Type B pancreatic cell (in vitro differentiated cells): ENCODE measurements around the gene TBC1D16. TPM values are rescaled to one million over a fixed set of nuclear protein-coding genes. Genes with fewer than 3 reads are reported as not detected.

Experiments used
- DNase-seq: peaks from one replicate; pipeline ENCODE4 v3.0.0; 2021; ENCODE audit warnings: mixed read lengths; ENCODE audit not compliant: unreplicated experiment; ENCODE audit errors: extremely low spot score
- H3K27ac Mint-ChIP-seq: 2 replicates; pipeline ENCODE4 v1.8.0; 2021; ENCODE audit warnings: mild to moderate bottlenecking, mixed read lengths
- H3K27me3 Mint-ChIP-seq: 2 replicates; pipeline ENCODE4 v1.8.0; 2021; ENCODE audit warnings: mixed read lengths
- H3K36me3 Mint-ChIP-seq: 2 replicates; pipeline ENCODE4 v1.8.0; 2021; ENCODE audit warnings: mixed read lengths
- H3K4me1 Mint-ChIP-seq: one replicate; pipeline ENCODE4 v1.8.0; 2021; ENCODE audit warnings: mixed read lengths; ENCODE audit not compliant: unreplicated experiment
- H3K4me3 Mint-ChIP-seq: 2 replicates; pipeline ENCODE4 v1.8.0; 2021; ENCODE audit warnings: mild to moderate bottlenecking, mixed read lengths
- H3K9me3 Mint-ChIP-seq: 2 replicates; pipeline ENCODE4 v1.8.0; 2021; ENCODE audit warnings: mixed read lengths
- CTCF ChIP-seq: fragments of 200-600 bp; sonication (generic); conservative IDR thresholded peaks from 2 replicates; pipeline ENCODE4 v1.5.0; 2021; ENCODE audit warnings: antibody characterized with exemption, mild to moderate bottlenecking
- long read RNA-seq: library from polyadenylated mRNA; unstranded; transcript quantifications from one replicate; pipeline ENCODE4 v2.0.0, GENCODE V29; 2020
- total RNA-seq: library from RNA; stranded (reverse); gene quantifications from 2 replicates; pipeline ENCODE4 v1.2.1, GENCODE V29; 2021; ENCODE audit warnings: low replicate concordance

Gene TBC1D16
- total RNA-seq, result 35.5 and 71.9 TPM in 2 replicates
- long read RNA-seq, partial matches to known transcripts, result 3 of 8 reads
- long read RNA-seq, other reads (novel, unspliced or antisense), result 5 of 8 reads

- H3K4me3 Mint-ChIP-seq, result peak within 1 kb of the TSS; percentile 98
- H3K4me1 Mint-ChIP-seq, result peaks cover 32% of the 10 kb centered on the region
- H3K27ac Mint-ChIP-seq, result peak within 1 kb of the TSS; percentile 94
- H3K27me3 Mint-ChIP-seq, result no peaks in the 10 kb centered on the region
- H3K36me3 Mint-ChIP-seq, result peaks cover 7% of the 10 kb centered on the region
- no peaks in the 10 kb centered on the region for H3K9me3 Mint-ChIP-seq
- TF ChIP-seq CTCF, result no peak
- no peak for DNase-seq
These were observed at the start of gene TBC1D16 for GRCh38 chr17:80035687-80035936. Gene TBC1D16 (minus strand): TSS chr17:80035872. CDS start chr17:80013547, 22,325 bp downstream.

- Mint-ChIP-seq H3K9me3 (no peaks in the 10 kb centered on the region), H3K4me1 (peaks cover 4% of the 10 kb centered on the region), H3K27ac (no peak overlapping the region), H3K4me3 (no peak overlapping the region), H3K27me3 (no peaks in the 10 kb centered on the region), H3K36me3 (no peaks in the 10 kb centered on the region)
- no peak for TF ChIP-seq CTCF
- DNase-seq, result no peak
These were observed 49.1 kb upstream of the TBC1D16 start for GRCh38 chr17:80084773-80085172.

- Mint-ChIP-seq H3K4me1 (peaks cover 4% of the 10 kb centered on the region), H3K27ac (no peak overlapping the region), H3K9me3 (no peaks in the 10 kb centered on the region), H3K36me3 (no peaks in the 10 kb centered on the region), H3K27me3 (no peaks in the 10 kb centered on the region), H3K4me3 (no peak overlapping the region)
- DNase-seq, result no peak
- no peak for TF ChIP-seq CTCF
These were observed 47.5 kb upstream of the TBC1D16 start for GRCh38 chr17:80083136-80083661.

GRCh38 chr17:80082403-80083135, 46.9 kb upstream of the TBC1D16 start:
- Mint-ChIP-seq H3K36me3 (no peaks in the 10 kb centered on the region), H3K9me3 (no peaks in the 10 kb centered on the region), H3K27ac (no peak overlapping the region), H3K4me3 (no peak overlapping the region), H3K4me1 (peaks cover 4% of the 10 kb centered on the region), H3K27me3 (no peaks in the 10 kb centered on the region)
- no peak for DNase-seq
- peak; percentile 85 for TF ChIP-seq CTCF

- peaks cover 4% of the 10 kb centered on the region for H3K4me1 Mint-ChIP-seq
- H3K27me3 Mint-ChIP-seq, result no peaks in the 10 kb centered on the region
- no peaks in the 10 kb centered on the region for H3K36me3 Mint-ChIP-seq
- H3K4me3 Mint-ChIP-seq, result no peak overlapping the region
- no peaks in the 10 kb centered on the region for H3K9me3 Mint-ChIP-seq
- H3K27ac Mint-ChIP-seq, result no peak overlapping the region
- TF ChIP-seq CTCF, result no peak
- no peak for DNase-seq
These were observed 45.9 kb upstream of the TBC1D16 start for GRCh38 chr17:80081596-80081995.
